LNCaP clone FGC (cell line): ENCODE measurements around the gene CELSR1.

Source experiments
- DNase-seq: peaks from one replicate; pipeline ENCODE4 v3.0.0-alpha.2; 2011; ENCODE audit warnings: low read depth
- H3K4me3 ChIP-seq: 2 replicates; pipeline ENCODE4 v1.5.1; 2011; ENCODE audit warnings: mild to moderate bottlenecking, low read depth, low read length, control low read depth
- TF ChIP-seq, protein P1 (sequence below): IDR thresholded peaks from 2 replicates; pipeline ENCODE4 v1.5.1; 2012; ENCODE audit warnings: mild to moderate bottlenecking; ENCODE audit not compliant: control insufficient read depth, insufficient read depth; ENCODE audit errors: extremely low read depth

Gene CELSR1, protein sequence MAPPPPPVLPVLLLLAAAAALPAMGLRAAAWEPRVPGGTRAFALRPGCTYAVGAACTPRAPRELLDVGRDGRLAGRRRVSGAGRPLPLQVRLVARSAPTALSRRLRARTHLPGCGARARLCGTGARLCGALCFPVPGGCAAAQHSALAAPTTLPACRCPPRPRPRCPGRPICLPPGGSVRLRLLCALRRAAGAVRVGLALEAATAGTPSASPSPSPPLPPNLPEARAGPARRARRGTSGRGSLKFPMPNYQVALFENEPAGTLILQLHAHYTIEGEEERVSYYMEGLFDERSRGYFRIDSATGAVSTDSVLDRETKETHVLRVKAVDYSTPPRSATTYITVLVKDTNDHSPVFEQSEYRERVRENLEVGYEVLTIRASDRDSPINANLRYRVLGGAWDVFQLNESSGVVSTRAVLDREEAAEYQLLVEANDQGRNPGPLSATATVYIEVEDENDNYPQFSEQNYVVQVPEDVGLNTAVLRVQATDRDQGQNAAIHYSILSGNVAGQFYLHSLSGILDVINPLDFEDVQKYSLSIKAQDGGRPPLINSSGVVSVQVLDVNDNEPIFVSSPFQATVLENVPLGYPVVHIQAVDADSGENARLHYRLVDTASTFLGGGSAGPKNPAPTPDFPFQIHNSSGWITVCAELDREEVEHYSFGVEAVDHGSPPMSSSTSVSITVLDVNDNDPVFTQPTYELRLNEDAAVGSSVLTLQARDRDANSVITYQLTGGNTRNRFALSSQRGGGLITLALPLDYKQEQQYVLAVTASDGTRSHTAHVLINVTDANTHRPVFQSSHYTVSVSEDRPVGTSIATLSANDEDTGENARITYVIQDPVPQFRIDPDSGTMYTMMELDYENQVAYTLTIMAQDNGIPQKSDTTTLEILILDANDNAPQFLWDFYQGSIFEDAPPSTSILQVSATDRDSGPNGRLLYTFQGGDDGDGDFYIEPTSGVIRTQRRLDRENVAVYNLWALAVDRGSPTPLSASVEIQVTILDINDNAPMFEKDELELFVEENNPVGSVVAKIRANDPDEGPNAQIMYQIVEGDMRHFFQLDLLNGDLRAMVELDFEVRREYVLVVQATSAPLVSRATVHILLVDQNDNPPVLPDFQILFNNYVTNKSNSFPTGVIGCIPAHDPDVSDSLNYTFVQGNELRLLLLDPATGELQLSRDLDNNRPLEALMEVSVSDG (N-terminal part only)

DNA sequence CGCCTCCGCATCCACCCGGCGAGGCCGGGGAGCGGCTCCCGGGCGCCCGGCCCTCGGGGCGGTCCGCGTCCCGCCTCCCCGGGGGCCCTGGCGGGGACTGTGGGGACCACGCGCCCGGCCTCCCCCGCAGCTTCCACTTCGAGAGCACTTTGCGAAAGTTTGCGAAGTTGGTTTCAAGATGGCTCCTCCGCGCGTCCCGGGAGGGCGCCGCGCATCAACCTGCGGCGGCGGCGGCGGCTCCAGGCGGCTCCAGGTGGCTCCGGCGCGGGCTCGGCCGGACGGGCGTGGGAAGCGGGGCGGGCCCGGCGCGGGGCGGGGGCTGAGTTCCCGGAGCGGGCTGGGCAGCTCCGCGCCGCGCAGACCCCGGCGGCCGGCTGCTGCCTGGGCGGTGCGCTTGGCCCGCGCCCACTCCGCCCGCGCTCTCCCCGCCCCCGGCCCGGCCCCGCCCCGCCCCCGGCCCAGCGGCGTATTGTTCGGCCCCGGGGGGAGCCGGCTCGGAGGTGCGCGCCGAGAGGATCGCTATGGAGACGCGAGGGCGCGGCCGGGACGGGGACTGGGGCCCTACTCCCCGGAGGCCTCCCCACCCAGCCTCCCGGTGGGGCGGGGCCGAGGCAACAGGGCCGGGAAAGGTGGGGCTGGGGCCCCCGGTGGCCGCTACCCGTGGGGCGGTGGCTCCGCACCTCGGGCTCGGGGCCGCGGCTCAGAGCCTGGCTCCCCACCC is at the start of gene CELSR1:
CELSR1 (minus strand) TSS at position 396 of the 721 bp plus-strand sequence. CDS start 450 bp downstream, outside the sequence.
- no peak for DNase-seq
- TF ChIP-seq, protein P1, sequence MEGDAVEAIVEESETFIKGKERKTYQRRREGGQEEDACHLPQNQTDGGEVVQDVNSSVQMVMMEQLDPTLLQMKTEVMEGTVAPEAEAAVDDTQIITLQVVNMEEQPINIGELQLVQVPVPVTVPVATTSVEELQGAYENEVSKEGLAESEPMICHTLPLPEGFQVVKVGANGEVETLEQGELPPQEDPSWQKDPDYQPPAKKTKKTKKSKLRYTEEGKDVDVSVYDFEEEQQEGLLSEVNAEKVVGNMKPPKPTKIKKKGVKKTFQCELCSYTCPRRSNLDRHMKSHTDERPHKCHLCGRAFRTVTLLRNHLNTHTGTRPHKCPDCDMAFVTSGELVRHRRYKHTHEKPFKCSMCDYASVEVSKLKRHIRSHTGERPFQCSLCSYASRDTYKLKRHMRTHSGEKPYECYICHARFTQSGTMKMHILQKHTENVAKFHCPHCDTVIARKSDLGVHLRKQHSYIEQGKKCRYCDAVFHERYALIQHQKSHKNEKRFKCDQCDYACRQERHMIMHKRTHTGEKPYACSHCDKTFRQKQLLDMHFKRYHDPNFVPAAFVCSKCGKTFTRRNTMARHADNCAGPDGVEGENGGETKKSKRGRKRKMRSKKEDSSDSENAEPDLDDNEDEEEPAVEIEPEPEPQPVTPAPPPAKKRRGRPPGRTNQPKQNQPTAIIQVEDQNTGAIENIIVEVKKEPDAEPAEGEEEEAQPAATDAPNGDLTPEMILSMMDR = no peak
- H3K4me3 ChIP-seq = peak within 1 kb of the TSS; percentile 42

- TF ChIP-seq, protein P1 = no peak
- no peak for DNase-seq
- no peak overlapping the region for H3K4me3 ChIP-seq
These were observed 49.6 kb upstream of the CELSR1 start for GRCh38 chr22:46587061-46587460.

DNA sequence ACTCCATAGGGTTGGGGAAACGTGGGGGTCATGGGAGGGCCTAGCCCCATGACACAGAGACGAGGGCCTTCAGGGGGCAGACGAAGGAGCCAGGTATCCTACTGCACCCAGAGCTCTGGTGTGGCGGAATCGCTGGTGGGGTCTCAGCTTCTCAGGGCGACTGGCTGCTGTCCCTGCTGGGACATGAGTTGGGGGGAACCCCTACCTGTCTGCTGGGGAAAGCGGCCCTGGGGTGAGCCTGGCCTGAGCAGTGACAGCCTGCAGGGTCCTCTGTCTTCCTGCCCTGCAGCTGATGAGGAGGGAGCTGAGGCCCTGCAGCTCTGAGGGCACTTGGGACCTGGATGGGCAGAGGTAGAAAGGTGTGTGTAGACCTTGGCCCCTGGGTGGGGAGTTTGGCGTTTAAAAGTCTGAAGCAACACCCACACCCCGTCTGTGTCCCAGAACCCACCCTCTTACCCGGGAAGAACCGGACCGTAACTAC is 49.2 kb upstream of the CELSR1 start:
- TF ChIP-seq, protein P1 = no peak
- no peak for DNase-seq
- H3K4me3 ChIP-seq = no peak overlapping the region

- no peak overlapping the region for H3K4me3 ChIP-seq
- TF ChIP-seq, protein P1 = no peak
- no peak for DNase-seq
These were observed 48.7 kb upstream of the CELSR1 start for GRCh38 chr22:46586123-46586519.

GRCh38 chr22:46585340-46586122 is 48.1 kb upstream of the CELSR1 start:
- no peak overlapping the region for H3K4me3 ChIP-seq
- DNase-seq = no peak
- TF ChIP-seq, protein P1 = no peak
